CD4-positive, alpha-beta T cell treated with Interleukin-6 for 4 hours (primary cell): ENCODE data around the gene PSMF1.
"Not testable (repeated sequence)": the region's sequence is repeated elsewhere in the genome, so short reads cannot be mapped to it uniquely, and the experiment has no call there.

Source experiments
- DNase-seq: peaks from one replicate; pipeline ENCODE4 v3.0.0-alpha.2; 2020; ENCODE audit warnings: mixed read lengths

Gene PSMF1

GRCh38 chr20:1216527-1217427 lies 98.4 kb downstream of the PSMF1 start:
- DNase-seq, result not testable (repeated sequence)
